Nephron progenitor cell (in vitro differentiated cells): ENCODE measurements around the gene SYNE3.

Source experiments
- DNase-seq: peaks from one replicate; pipeline ENCODE4 v3.0.0; 2021
- H3K27ac Mint-ChIP-seq: 2 replicates; pipeline ENCODE4 v1.8.0; 2021; ENCODE audit warnings: mild to moderate bottlenecking, moderate library complexity, mixed read lengths
- H3K27me3 Mint-ChIP-seq: 2 replicates; pipeline ENCODE4 v1.8.0; 2021; ENCODE audit warnings: mild to moderate bottlenecking, low read depth, mixed read lengths; ENCODE audit not compliant: poor library complexity
- H3K36me3 Mint-ChIP-seq: 2 replicates; pipeline ENCODE4 v1.8.0; 2021; ENCODE audit warnings: low read depth, mixed read lengths
- H3K4me1 Mint-ChIP-seq: 2 replicates; pipeline ENCODE4 v1.8.0; 2021; ENCODE audit warnings: mixed read lengths
- H3K4me3 Mint-ChIP-seq: 2 replicates; pipeline ENCODE4 v1.8.0; 2021; ENCODE audit warnings: mild to moderate bottlenecking, moderate library complexity, mixed read lengths
- H3K9me3 Mint-ChIP-seq: 2 replicates; pipeline ENCODE4 v1.8.0; 2021; ENCODE audit warnings: mild to moderate bottlenecking, moderate library complexity, mixed read lengths
- TF ChIP-seq, protein P1 (sequence below): fragments of 200-600 bp; sonication (generic); IDR thresholded peaks from 2 replicates; pipeline ENCODE4 v1.5.0; 2021; ENCODE audit warnings: antibody characterized with exemption

The SYNE3 gene

GRCh38 chr14:95527387-95528002 is 11.0 kb upstream of the SYNE3 start:
- Mint-ChIP-seq H3K9me3 (no peaks in the 10 kb centered on the region), H3K4me1 (peaks cover 56% of the 10 kb centered on the region), H3K4me3 (no peak overlapping the region), H3K36me3 (peaks cover 29% of the 10 kb centered on the region), H3K27ac (no peak overlapping the region), H3K27me3 (peaks cover 7% of the 10 kb centered on the region)
- TF ChIP-seq, protein P1, sequence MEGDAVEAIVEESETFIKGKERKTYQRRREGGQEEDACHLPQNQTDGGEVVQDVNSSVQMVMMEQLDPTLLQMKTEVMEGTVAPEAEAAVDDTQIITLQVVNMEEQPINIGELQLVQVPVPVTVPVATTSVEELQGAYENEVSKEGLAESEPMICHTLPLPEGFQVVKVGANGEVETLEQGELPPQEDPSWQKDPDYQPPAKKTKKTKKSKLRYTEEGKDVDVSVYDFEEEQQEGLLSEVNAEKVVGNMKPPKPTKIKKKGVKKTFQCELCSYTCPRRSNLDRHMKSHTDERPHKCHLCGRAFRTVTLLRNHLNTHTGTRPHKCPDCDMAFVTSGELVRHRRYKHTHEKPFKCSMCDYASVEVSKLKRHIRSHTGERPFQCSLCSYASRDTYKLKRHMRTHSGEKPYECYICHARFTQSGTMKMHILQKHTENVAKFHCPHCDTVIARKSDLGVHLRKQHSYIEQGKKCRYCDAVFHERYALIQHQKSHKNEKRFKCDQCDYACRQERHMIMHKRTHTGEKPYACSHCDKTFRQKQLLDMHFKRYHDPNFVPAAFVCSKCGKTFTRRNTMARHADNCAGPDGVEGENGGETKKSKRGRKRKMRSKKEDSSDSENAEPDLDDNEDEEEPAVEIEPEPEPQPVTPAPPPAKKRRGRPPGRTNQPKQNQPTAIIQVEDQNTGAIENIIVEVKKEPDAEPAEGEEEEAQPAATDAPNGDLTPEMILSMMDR: peak; percentile 64
- DNase-seq: peak; percentile 23

GRCh38 chr14:95526483-95527386 is 10.3 kb upstream of the SYNE3 start:
- H3K9me3 Mint-ChIP-seq: no peaks in the 10 kb centered on the region
- H3K4me1 Mint-ChIP-seq: peaks cover 49% of the 10 kb centered on the region
- TF ChIP-seq, protein P1: no peak
- peaks cover 11% of the 10 kb centered on the region for H3K27me3 Mint-ChIP-seq
- peak overlapping the region; percentile 43 for H3K27ac Mint-ChIP-seq
- H3K36me3 Mint-ChIP-seq: peaks cover 23% of the 10 kb centered on the region
- H3K4me3 Mint-ChIP-seq: no peak overlapping the region
- no peak for DNase-seq

GRCh38 chr14:95525999-95526398 is 9.5 kb upstream of the SYNE3 start:
- Mint-ChIP-seq H3K27ac (peak overlapping the region; percentile 43), H3K4me3 (no peak overlapping the region), H3K27me3 (peaks cover 11% of the 10 kb centered on the region), H3K4me1 (peaks cover 41% of the 10 kb centered on the region), H3K9me3 (no peaks in the 10 kb centered on the region), H3K36me3 (peaks cover 16% of the 10 kb centered on the region)
- TF ChIP-seq, protein P1: no peak
- no peak for DNase-seq

GRCh38 chr14:95524706-95525512 is 8.5 kb upstream of the SYNE3 start:
- Mint-ChIP-seq H3K4me3 (no peak overlapping the region), H3K4me1 (peaks cover 33% of the 10 kb centered on the region)

GRCh38 chr14:95523815-95524448 is 7.5 kb upstream of the SYNE3 start:
- no peaks in the 10 kb centered on the region for H3K9me3 Mint-ChIP-seq
- peaks cover 22% of the 10 kb centered on the region for H3K27me3 Mint-ChIP-seq
- H3K4me3 Mint-ChIP-seq: no peak overlapping the region
- H3K36me3 Mint-ChIP-seq: peaks cover 1% of the 10 kb centered on the region
- TF ChIP-seq, protein P1: no peak
- H3K4me1 Mint-ChIP-seq: peaks cover 30% of the 10 kb centered on the region
- no peak for DNase-seq
- H3K27ac Mint-ChIP-seq: peak overlapping the region; percentile 72

More at GRCh38 chr14:95524706-95525512, 8.5 kb upstream of the SYNE3 start:
- Mint-ChIP-seq H3K9me3 (no peaks in the 10 kb centered on the region), H3K27ac (no peak overlapping the region), H3K36me3 (peaks cover 6% of the 10 kb centered on the region), H3K27me3 (peaks cover 12% of the 10 kb centered on the region)
- DNase-seq: no peak
- TF ChIP-seq, protein P1: no peak
